OCI-LY3 (cell line): ENCODE results near the gene MCC.

Source experiments
- H2AFZ ChIP-seq: fragments of 200-600, 300-600 bp; shearing (Covaris generic); 2 replicates; pipeline ENCODE4 v1.6.0; 2014; ENCODE audit warnings: antibody characterized with exemption, low read depth, low read length
- H3K27ac ChIP-seq: fragments of 200-600, 300-600 bp; sonication (generic); 2 replicates; pipeline ENCODE4 v1.5.1; 2014; ENCODE audit warnings: mild to moderate bottlenecking, low read length, moderate library complexity, mixed read lengths
- H3K27me3 ChIP-seq: fragments of 200-600, 300-600 bp; sonication (generic); 2 replicates; pipeline ENCODE4 v1.6.1; 2014; ENCODE audit warnings: low read depth, low read length, mixed read lengths
- H3K36me3 ChIP-seq: fragments of 200-600, 300-600 bp; sonication (generic); replicated peaks from 2 replicates; pipeline ENCODE3; 2014; ENCODE audit warnings: low read depth, low read length, mixed read lengths
- H3K4me1 ChIP-seq: fragments of 300-600, 200-600 bp; sonication (generic); 2 replicates; pipeline ENCODE4 v1.6.1; 2014; ENCODE audit warnings: low read length, mixed read lengths
- H3K4me2 ChIP-seq: fragments of 200-600, 300-600 bp; sonication (generic); 2 replicates; pipeline ENCODE4 v1.6.1; 2014; ENCODE audit warnings: low read length, mixed read lengths
- H3K4me3 ChIP-seq: fragments of 300-600, 200-600 bp; sonication (generic); 2 replicates; pipeline ENCODE4 v1.5.1; 2014; ENCODE audit warnings: antibody characterized with exemption, mild to moderate bottlenecking, low read length, moderate library complexity
- H3K79me2 ChIP-seq: fragments of 300-600, 200-600 bp; shearing (Covaris generic); 2 replicates; pipeline ENCODE4 v1.6.1; 2014; ENCODE audit warnings: mild to moderate bottlenecking, low read length, mixed read lengths
- H3K9ac ChIP-seq: fragments of 300-600, 200-600 bp; shearing (Covaris generic); 2 replicates; pipeline ENCODE4 v1.6.0; 2014; ENCODE audit warnings: mild to moderate bottlenecking, low read length, moderate library complexity
- H3K9me3 ChIP-seq: fragments of 200-600, 300-600 bp; shearing (Covaris generic); 2 replicates; pipeline ENCODE4 v1.6.1; 2014; ENCODE audit warnings: low read length, mixed read lengths; ENCODE audit not compliant: insufficient read depth
- H4K20me1 ChIP-seq: fragments of 200-600, 300-600 bp; sonication (generic); 2 replicates; pipeline ENCODE4 v1.6.1; 2016; ENCODE audit warnings: low read length, mixed read lengths; ENCODE audit not compliant: insufficient read depth
- EZH2phosphoT487 ChIP-seq: fragments of 200-600 bp; shearing (Covaris generic); IDR thresholded peaks from 2 replicates; pipeline ENCODE4 v1.6.1; 2018; ENCODE audit warnings: antibody characterized with exemption, mixed run types, low read depth
- TF ChIP-seq, protein P1 (sequence below): fragments of 200-600, 300-600 bp; sonication (generic); IDR thresholded peaks from 2 replicates; pipeline ENCODE4 v1.5.1; 2014; ENCODE audit warnings: antibody characterized with exemption, low read length, low read depth

The MCC gene

DNA sequence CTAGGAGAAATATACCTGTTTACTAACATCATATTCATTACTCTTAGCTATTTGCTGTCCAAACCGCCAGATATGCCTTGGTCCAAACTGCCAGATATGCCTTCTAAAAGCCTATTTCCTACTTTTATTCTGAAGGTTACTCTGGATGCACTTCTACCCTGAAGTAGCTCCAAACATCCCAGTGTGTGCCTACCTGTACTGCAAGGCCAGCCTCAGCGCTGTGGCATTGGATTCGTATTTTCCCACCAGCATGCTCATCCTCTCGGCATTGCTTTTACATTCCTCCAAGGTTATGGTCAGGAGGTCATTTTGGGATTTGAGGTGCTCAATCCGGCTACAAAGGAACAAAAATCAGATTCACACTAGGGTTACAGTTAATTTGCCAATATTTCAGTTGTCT lies 417.4 kb downstream of the MCC start:
- H3K36me3 ChIP-seq, result no peaks in the 10 kb centered on the region
- no peaks in the 10 kb centered on the region for H3K27me3 ChIP-seq
- H3K4me2 ChIP-seq, result no peak overlapping the region
- no peak overlapping the region for H3K4me3 ChIP-seq
- no peak overlapping the region for H2AFZ ChIP-seq
- TF ChIP-seq, protein P1, sequence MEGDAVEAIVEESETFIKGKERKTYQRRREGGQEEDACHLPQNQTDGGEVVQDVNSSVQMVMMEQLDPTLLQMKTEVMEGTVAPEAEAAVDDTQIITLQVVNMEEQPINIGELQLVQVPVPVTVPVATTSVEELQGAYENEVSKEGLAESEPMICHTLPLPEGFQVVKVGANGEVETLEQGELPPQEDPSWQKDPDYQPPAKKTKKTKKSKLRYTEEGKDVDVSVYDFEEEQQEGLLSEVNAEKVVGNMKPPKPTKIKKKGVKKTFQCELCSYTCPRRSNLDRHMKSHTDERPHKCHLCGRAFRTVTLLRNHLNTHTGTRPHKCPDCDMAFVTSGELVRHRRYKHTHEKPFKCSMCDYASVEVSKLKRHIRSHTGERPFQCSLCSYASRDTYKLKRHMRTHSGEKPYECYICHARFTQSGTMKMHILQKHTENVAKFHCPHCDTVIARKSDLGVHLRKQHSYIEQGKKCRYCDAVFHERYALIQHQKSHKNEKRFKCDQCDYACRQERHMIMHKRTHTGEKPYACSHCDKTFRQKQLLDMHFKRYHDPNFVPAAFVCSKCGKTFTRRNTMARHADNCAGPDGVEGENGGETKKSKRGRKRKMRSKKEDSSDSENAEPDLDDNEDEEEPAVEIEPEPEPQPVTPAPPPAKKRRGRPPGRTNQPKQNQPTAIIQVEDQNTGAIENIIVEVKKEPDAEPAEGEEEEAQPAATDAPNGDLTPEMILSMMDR, result no peak
- no peak for TF ChIP-seq EZH2phosphoT487
- no peaks in the 10 kb centered on the region for H3K4me1 ChIP-seq
- H3K79me2 ChIP-seq, result no peaks in the 10 kb centered on the region
- no peak overlapping the region for H3K9ac ChIP-seq
- H3K9me3 ChIP-seq, result no peaks in the 10 kb centered on the region
- no peak overlapping the region for H3K27ac ChIP-seq
- H4K20me1 ChIP-seq, result no peaks in the 10 kb centered on the region

DNA sequence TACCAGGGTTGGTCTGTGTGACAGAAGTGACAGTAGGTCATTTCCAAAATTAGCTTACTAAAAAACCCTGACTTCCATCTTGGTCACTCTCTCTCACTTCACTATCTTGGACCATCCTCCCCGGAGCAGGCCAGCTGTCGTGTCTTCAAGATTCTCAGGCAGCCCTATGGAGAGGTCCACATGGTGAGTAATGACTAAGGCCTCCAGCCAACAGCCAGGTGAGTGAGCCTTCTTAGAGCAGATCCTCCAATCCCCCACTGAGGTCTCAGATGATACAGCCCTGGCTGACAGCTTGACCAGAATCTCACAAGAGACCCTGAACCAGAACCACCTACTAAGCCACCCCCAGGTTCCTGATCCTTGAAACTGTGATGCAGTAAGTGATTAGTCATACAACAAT lies 419.7 kb downstream of the MCC start:
- Histone ChIP-seq H3K9me3 (no peaks in the 10 kb centered on the region), H4K20me1 (no peaks in the 10 kb centered on the region), H3K27ac (no peak overlapping the region), H3K9ac (no peak overlapping the region), H3K36me3 (no peaks in the 10 kb centered on the region), H3K4me2 (no peak overlapping the region), H3K79me2 (no peaks in the 10 kb centered on the region), H2AFZ (no peak overlapping the region), H3K27me3 (no peaks in the 10 kb centered on the region), H3K4me1 (no peaks in the 10 kb centered on the region), H3K4me3 (no peak overlapping the region)
- TF ChIP-seq EZH2phosphoT487, result no peak
- TF ChIP-seq, protein P1, result no peak

DNA sequence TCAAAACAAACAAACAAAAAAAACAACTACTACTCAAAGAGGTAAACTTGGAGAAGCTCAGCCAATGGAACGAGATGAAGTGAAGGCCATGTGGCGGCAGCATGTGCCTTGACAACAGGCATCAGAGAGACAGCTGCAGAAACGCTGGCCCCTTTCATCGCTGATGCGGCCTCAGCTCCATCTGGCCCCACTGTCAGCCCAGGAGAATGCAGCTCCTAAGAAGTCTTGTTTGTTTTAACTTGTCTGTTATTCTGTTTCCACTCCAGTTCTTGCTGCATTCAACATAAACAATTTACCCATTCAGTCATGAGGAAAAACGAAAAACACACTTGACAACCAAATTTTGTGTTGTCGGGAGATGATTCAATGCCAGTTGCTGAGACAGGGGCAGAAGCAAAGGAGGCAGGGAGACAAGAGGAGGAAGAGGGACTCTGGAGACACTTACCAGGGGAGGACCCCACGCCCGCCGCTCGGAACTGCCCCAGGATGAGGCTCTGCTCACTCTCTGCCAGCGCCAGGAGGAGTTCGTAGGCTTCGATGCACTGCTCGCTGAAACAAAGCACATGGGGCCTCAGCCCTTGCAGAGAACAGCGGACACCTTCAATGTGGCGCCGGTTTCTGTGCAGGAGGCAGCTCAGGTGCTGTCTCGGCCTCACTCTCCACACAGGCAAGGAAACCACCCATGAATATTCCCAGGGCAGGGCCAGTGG lies 420.5 kb downstream of the MCC start:
- Histone ChIP-seq H2AFZ (no peak overlapping the region), H3K4me1 (no peaks in the 10 kb centered on the region), H3K27me3 (no peaks in the 10 kb centered on the region), H3K9me3 (no peaks in the 10 kb centered on the region), H3K9ac (no peak overlapping the region), H3K79me2 (no peaks in the 10 kb centered on the region), H3K36me3 (no peaks in the 10 kb centered on the region), H3K27ac (no peak overlapping the region), H4K20me1 (no peaks in the 10 kb centered on the region), H3K4me2 (no peak overlapping the region), H3K4me3 (no peak overlapping the region)
- TF ChIP-seq, protein P1, result no peak
- no peak for TF ChIP-seq EZH2phosphoT487

DNA sequence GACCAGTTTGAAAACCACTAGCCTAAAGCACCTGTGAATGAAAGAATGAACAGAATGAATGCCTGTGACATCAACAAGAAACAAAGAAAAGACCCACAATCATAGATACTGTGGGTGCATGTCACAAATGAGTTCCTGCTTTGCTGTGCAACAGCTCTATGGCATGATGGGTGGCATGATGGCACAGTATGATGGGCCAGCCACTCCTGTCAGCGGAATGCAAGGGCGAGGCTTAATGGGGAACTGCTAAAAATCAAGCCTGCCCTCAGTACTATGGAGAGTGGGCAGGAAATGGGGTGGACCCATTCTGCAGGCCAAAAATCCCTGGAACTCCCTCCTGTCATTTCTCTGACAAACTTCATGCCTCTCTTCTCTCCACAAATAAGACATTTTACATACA lies 422.6 kb downstream of the MCC start:
- Histone ChIP-seq H3K4me1 (no peaks in the 10 kb centered on the region), H3K4me2 (no peak overlapping the region), H3K27ac (no peak overlapping the region), H3K36me3 (no peaks in the 10 kb centered on the region), H2AFZ (no peak overlapping the region), H3K79me2 (no peaks in the 10 kb centered on the region), H3K9ac (no peak overlapping the region), H3K27me3 (no peaks in the 10 kb centered on the region), H3K4me3 (no peak overlapping the region), H4K20me1 (no peaks in the 10 kb centered on the region), H3K9me3 (no peaks in the 10 kb centered on the region)
- no peak for TF ChIP-seq EZH2phosphoT487
- TF ChIP-seq, protein P1, result no peak
